ENCODE measurements around the gene OR13D1. TPM values are rescaled to one million over a fixed set of nuclear protein-coding genes. Genes with fewer than 3 reads are reported as not detected.
A peak's percentile ranks its signal among the peaks of the same experiment; 100 is the strongest.
"Not testable (repeated sequence)": the region's sequence is repeated elsewhere in the genome, so short reads cannot be mapped to it uniquely, and the experiment has no call there.

OR13D1 gene
- total and polyA plus RNA-seq, 8 donors: not detected

DNA sequence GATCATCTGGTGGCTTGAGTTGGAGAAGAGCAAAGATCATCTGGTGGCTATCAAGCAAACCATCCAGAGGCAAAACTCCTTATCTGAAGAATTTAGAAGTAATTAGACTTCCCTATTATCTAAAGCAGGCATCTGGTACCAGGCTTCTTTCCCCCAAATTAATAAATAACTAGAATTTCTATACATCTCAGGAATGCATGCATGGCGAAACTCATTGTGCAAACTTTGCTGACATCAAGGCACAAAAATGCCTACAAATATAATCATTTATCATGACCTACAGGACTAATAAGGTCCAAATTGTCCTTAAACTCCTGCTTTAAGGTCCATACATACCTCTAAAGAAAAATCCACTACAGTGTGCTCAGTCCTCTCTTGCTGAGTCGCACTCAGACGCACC lies 6.0 kb downstream of the OR13D1 start:
- Histone ChIP-seq H3K4me1 (no peaks in the 10 kb centered on the region), H3K9me3 (no peaks in the 10 kb centered on the region), H3K4me3 (no peak overlapping the region), H3K27me3 (no peaks in the 10 kb centered on the region), H3K27ac (no peak overlapping the region), H3K36me3 (no peaks in the 10 kb centered on the region)
- FAIRE-seq (no peak), ATAC-seq (no peak), DNase-seq (no peak)
- WGBS, 2 donors: 77 to 84% methylated on average over 3 of the region's 3 CpGs
- intact Hi-C loops (cut with DNase I): no loop called here
- TF ChIP-seq, protein P1, sequence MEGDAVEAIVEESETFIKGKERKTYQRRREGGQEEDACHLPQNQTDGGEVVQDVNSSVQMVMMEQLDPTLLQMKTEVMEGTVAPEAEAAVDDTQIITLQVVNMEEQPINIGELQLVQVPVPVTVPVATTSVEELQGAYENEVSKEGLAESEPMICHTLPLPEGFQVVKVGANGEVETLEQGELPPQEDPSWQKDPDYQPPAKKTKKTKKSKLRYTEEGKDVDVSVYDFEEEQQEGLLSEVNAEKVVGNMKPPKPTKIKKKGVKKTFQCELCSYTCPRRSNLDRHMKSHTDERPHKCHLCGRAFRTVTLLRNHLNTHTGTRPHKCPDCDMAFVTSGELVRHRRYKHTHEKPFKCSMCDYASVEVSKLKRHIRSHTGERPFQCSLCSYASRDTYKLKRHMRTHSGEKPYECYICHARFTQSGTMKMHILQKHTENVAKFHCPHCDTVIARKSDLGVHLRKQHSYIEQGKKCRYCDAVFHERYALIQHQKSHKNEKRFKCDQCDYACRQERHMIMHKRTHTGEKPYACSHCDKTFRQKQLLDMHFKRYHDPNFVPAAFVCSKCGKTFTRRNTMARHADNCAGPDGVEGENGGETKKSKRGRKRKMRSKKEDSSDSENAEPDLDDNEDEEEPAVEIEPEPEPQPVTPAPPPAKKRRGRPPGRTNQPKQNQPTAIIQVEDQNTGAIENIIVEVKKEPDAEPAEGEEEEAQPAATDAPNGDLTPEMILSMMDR (IDR thresholded peaks at IDR 0.05): no peak

DNA sequence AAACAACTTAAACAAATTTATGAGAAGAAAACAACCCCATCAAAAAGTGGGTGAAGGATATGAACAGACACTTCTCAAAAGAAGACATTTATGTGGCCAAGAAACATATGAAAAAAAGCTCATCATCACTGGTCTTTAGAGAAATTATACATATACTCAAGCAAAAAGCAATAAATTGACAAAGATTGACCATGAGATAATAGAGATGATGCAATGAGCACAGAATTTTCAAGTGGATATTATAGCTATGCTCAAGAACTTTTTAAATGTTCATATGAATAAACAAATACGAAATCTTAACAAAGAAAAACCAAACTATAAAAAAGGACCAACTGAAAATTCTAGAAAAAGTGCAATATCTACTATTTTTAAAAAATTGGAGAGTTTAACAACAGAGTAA lies 14.4 kb downstream of the OR13D1 start:
- H3K27ac ChIP-seq; H3K27me3 ChIP-seq; intact Hi-C loops (cut with DNase I); H3K9me3 ChIP-seq; FAIRE-seq; H3K4me3 ChIP-seq; H3K36me3 ChIP-seq; H3K4me1 ChIP-seq; DNase-seq; ATAC-seq: not testable (repeated sequence)
- 42 to 55% methylated on average over 1 of the region's 1 CpG for WGBS, 2 donors

DNA sequence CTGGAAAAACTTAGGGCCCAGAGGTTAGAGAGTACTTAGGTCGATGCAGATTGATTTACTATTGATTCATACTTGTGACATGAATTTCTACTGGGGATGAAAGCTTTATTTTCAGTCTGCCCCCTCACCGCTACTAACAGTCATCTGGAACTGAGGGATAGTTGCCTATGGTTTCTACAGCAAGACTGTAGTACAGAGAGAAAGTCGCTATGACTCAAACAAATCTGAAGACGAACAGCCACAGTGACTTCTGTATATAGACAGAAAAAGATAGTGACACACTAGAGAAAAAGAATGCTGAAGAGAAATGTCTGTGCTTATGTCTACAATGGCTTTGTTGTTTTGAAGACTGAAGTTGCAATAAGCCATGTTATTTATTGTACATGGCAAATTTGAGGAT lies 17.3 kb downstream of the OR13D1 start:
- no peaks in the 10 kb centered on the region for H3K36me3 ChIP-seq
- ATAC-seq: no peak

DNA sequence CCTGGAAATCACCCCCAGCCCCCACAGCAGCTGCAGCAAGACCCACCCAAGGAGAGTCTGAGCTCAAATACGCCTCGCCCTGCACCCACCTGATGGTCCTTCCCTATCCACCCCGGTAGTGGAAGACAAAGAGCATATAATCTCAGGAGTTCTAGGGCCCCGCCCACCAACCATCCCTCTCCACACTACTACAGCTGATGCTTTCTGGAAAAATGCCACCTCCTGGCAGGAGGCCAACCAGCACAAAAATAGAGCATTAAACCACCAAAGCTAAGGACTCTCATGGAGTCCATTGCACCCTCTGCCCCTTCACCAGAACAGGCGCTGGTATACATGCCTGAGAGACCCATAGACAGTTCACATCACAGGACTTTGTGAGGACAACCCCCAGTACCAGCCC lies 30.7 kb downstream of the OR13D1 start:
- 91 to 94% methylated on average over 5 of the region's 5 CpGs for WGBS, 2 donors
- ATAC-seq: no peak
- Histone ChIP-seq H3K27me3 (no peaks in the 10 kb centered on the region), H3K27ac (no peak overlapping the region), H3K4me1 (no peaks in the 10 kb centered on the region), H3K9me3 (no peaks in the 10 kb centered on the region), H3K4me3 (no peak overlapping the region), H3K36me3 (no peaks in the 10 kb centered on the region)
- peak in 1 of 6 donors; percentile 21 for DNase-seq
- intact Hi-C loops (cut with DNase I): no loop called here
- TF ChIP-seq, protein P1 (IDR thresholded peaks at IDR 0.05): no peak
- no peak for FAIRE-seq

More for the DNA sequence above, 17.3 kb downstream of the OR13D1 start:
- intact Hi-C loops (cut with DNase I): no loop called here
- DNase-seq (no peak), FAIRE-seq (no peak)
- Histone ChIP-seq H3K4me1 (no peaks in the 10 kb centered on the region), H3K4me3 (no peak overlapping the region), H3K9me3 (no peaks in the 10 kb centered on the region), H3K27me3 (no peaks in the 10 kb centered on the region), H3K27ac (no peak overlapping the region)
- TF ChIP-seq, protein P1 (IDR thresholded peaks at IDR 0.05): no peak
- WGBS, 2 donors: 67 to 70% methylated on average over 4 of the region's 4 CpGs

DNA sequence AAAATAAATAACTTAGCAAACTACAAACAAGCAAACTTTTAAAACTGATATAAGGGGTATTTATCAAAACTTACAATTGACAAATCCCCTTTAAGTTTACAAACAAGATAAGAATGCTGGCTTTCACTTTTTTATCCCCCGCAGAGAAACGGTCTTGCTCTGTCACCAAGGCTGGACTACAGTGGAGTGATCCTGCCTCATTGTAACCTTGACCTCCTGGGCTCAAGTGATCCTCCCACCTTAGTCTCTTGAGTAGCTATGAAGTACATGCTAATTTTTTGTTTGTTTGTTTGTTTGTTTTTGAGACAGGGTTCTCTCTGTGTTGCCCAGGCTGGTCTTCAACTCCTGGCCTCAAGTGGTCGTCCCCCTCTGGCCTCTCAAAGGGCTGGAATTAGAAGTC lies 44.1 kb downstream of the OR13D1 start:
- H3K4me3 ChIP-seq: no peak overlapping the region
- H3K27ac ChIP-seq: no peak overlapping the region
- 54 to 55% methylated on average over 3 of the region's 3 CpGs for WGBS, 2 donors
- H3K9me3 ChIP-seq: no peaks in the 10 kb centered on the region
- DNase-seq (no peak), FAIRE-seq (no peak), ATAC-seq (no peak)
- TF ChIP-seq, protein P1 (IDR thresholded peaks at IDR 0.05): no peak
- H3K4me1 ChIP-seq: no peaks in the 10 kb centered on the region
- no peaks in the 10 kb centered on the region for H3K36me3 ChIP-seq
- no peaks in the 10 kb centered on the region for H3K27me3 ChIP-seq
- intact Hi-C loops (cut with DNase I): no loop called here

DNA sequence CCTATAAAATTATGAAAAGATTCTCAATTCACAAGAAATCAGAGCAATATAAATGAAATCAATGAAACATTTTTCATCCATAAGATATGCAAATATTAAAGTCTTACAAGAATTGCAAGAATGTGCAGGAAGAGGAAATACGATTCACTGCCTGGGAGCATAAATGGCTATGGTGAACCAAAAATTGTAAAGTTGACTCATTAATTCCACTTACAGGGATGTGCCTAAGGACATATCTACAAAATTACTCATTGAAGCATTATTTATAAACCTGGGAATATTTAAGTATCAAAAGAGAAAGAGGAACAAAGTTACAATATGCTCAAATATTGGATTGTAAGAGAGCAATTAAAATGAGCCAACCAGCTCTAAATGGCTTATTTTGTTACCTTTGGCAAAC lies 46.3 kb downstream of the OR13D1 start:
- Histone ChIP-seq H3K36me3 (no peaks in the 10 kb centered on the region), H3K9me3 (no peaks in the 10 kb centered on the region), H3K4me1 (no peaks in the 10 kb centered on the region), H3K27ac (no peak overlapping the region), H3K4me3 (no peak overlapping the region), H3K27me3 (no peaks in the 10 kb centered on the region)
- 48 to 52% methylated on average over 1 of the region's 1 CpG for WGBS, 2 donors
- no peak for DNase-seq
- no peak for ATAC-seq
- intact Hi-C loops (cut with DNase I): no loop called here
- TF ChIP-seq, protein P1 (IDR thresholded peaks at IDR 0.05): no peak
- no peak for FAIRE-seq
